Stimulated activated CD8-positive, alpha-beta memory T cell treated with anti-CD3 and anti-CD28 coated beads, Interleukin-12 subunit alpha, Interleukin-12 subunit beta, amount 100 ng/mL, for 24 hours (primary cell): ENCODE data around the gene NCBP2L.

Experiments
- DNase-seq: peaks from one replicate; pipeline ENCODE4 v3.0.0-alpha.2; 2020; ENCODE audit errors: extremely low read depth

NCBP2L gene

DNA sequence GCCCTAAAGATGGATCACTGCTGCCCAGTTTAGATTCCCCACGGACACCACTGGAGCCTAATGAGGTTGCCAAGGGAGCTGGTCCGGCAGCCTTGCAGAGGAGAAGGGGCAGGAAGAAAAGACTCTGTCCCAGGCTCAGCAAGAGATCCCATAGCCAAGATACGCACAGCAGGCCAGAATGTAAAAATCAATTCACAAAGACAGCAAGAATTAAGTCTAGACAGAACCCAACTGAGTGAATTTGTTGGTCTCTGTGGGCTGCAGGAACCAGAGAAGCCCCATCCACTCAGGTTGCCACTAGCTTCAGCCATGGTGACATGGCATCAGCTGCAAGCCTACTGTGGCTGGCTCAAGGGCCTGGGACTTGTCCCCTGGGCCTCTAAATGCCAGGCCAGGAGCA lies 24.8 kb upstream of the NCBP2L start:
- no peak for DNase-seq

DNA sequence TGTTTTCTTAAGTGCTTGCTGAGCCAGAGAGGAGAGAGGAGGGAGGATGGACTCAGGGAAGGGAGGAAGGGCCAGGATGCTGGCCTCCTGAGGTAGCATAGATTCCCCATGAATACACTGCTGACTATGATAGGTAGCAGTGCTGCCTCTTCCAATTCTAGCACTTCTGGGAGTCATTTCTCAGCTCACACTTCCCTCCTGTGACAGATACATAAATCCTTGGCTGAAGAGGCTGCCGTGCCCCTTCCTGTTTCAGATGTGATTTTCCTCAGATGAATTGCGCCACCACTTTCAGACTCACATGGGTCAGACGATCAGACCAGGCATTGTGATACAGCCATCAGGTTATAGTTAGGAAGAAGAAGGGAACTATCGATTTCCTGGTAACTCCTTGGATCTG lies 24.3 kb upstream of the NCBP2L start:
- no peak for DNase-seq

DNA sequence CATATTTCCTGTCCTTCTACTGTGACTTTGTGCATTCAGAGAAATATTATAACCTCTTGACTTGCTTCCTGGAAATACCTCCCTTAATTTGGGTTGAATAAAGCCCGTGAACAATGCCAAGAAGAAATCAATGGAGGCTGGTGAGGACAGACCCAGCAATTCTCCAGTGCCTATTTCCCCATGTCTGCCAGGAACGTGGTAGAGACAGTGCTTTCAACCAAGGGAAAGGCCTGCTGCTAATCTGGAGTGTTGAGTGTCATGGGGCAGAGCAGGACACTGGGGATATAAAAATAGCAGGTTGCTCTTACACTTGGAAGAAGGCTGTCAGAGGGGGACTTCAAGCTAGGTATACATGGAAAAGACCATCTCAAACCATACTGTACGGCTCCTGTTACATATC lies 21.8 kb upstream of the NCBP2L start:
- no peak for DNase-seq

DNA sequence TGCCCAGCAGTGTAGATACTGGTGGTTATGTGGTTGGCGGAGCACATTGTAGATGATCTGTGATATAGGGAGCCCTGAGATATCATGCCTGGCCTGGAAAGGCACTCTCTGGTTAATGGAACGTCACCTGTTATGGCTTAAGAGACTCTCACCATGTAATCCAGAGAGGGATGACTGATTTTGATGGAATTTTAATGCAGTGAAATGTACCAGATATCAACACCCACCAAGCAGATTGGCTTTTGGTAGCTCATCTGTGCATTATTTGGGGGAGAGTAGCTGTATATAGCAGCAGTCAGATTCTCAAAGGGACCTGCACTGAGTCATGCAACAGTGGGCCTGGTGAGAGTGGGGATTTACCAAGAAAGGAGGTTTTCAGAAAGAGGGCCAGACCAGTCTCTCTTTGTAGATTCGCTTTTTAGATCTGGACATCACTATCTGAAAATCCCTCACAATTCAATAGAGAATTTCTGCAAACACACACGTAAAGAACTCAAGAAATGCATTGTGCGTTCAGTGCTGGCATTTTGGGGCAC lies 19.2 kb upstream of the NCBP2L start:
- no peak for DNase-seq

DNA sequence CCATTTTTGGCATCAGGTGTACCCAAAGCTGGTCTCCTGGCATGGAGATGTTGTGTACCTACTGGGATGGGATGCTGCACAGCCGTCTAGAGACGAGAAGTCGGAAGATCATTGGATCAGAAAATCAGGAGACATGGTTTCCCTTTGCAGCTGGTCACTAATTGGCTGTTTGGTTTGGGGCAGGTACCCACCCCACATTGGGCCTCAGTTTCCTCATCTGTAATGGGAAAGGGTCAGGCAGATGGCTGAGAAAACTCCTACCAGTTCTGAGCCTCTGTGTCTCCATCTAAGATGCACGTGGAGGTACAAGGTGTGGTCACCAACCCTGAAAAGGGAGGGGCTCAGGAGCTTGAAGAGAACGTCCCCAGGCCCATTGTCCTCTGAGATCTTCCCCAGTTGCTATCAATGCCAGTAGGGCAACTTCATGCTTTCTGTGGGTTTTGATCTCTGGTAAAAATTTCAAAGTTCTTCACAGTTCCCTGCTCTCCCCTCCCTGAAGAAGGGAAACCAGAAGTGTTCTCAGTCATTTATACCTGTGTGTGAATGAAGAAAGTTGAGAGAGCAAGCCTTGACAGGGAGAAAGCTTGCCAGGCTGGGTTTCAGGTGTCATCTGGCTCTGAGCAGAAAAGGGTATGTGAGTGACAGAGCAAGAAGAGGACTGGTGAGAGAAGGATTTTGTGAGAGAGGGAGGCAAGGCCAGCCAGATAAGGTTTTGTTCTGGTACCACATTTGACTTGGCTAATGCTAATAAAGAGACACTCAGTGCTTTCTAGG lies 17.0 kb upstream of the NCBP2L start:
- DNase-seq, result no peak

DNA sequence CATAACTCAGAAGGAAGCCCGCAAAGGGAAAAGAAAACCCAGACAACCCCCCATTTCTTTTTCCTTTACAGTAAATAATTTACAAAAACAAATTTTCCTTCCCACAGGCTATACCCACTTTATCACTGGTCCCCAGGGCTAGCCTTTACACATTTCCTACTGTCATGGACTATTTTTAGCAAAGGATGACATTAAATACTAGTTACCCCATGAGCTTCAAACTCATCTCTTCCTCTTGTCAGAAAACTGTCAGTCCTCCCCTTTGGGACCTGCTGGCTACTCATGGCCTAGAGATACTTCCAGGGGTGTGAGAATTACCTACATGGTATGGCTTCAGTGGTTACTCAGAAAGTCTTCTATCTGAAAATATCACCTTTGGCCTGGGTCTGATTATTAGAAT lies 13.9 kb upstream of the NCBP2L start:
- no peak for DNase-seq

DNA sequence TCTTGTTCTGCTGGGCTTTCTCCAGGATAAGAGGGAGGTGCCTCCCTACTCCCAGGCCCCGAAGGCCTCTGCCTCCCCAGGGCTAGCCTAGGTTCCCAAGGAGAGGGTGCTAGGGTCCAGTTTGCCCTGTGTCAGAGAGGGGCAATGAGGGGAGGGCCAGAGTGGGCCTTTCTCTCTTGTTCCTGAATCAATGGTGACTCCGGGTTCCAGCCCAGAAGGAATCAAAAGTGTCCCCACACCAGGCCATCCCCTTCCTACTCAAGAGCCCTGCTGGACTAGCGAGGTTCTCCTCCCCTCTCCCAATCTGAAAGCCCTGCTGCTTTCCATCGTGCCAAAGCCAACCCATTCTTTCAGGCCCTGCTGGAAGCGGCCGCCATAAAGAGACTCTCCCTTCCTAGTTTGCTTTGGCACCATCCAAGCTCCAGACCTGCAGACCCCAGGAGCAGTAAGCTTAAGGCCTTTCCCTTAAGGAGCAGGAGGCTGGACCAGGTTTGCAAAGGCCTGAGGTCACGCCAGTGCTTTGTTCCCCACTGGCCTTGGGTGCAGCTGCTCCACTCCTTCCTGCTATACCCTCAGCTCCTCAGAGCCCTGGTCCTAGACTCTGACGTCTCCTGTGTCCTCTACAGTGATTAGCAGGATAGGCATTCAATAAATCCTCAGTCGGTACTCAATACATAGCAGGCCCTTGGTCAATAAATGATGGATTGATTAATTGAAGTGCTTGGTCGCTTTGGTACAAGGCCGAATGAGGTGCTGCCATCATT lies 12.5 kb upstream of the NCBP2L start:
- no peak for DNase-seq

DNA sequence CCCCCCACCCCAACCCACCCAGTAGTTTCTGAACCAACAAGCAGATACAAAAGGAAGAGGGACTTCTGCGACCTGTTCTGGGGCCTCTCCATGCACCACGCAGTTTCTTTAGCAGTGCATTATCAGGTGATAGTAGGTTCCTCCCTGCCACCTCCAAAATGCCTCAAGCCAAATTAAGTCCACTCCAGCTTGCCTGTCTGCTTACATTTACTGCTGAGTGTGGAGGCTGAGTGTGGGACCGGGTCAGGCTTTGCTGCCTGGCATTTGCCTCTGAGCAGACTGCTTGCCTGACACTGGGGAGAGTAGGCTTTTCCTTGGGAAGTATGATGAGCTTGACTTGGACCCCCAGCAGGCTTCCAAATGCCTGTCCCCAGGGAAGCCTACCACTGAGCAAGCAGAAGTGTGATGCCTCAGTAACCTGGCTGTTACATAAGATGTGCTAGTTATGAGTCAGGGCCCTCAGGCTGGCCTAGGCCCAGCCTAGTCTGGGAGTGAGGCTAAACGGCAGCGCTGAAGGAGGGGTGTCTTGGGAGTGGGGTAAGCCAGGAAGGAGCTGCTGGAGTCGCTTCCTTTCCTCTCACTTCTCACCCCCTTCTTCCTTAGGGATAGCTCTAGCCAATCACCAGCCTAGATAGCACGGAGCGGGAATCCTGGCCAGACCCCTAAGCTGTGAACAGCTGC lies 10.9 kb upstream of the NCBP2L start:
- no peak for DNase-seq

DNA sequence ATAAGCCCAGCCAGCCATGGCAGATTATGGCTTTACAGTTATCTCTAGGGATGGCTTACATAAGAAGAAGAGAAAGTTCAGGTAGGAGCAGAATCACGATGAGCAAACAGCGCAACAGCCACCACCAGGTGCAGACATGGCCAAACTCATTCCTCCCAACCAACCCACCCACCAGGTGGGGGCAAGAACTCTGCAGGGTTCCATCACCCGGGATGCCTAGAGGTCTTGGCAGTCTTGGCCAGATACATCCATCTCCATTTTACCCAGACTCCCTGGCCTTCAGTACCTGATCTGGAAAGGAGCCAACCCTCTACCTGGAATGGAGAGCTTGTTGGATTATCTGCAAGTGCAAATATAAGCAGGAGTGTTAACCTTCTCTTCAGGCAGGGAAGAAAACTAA lies 9.5 kb upstream of the NCBP2L start:
- no peak for DNase-seq

DNA sequence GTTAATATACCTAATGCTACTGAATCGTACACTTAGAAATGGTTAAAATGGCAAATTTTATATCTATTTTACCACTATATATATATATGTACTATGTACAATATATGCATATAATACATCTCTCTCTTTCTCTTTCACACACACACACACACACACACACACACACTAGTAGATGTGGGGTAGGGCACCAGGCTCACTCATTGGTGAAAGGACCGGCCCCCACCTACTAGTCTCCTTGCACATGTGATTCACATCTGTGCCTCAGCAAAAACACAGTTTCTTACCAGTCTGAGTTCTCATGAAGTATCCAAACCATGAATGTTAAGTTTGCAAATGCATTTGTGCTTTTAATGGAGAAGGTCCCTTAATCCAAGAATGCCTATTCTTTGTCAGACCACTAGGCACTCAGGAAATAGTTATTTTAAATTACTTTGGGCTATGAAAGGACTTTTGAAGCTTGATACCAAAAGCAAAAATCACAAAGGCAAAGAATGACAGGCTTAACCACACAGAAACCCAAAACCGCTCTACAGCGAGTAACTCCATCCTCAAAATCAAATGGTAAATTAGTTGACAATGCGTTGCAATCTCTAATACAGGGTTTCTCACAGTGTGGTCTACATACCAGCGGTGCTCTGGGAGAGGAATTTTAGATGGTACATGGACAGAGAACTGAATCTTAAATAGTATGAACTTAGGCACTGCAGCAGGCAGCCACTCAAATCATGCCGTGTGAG lies 7.8 kb upstream of the NCBP2L start:
- no peak for DNase-seq

DNA sequence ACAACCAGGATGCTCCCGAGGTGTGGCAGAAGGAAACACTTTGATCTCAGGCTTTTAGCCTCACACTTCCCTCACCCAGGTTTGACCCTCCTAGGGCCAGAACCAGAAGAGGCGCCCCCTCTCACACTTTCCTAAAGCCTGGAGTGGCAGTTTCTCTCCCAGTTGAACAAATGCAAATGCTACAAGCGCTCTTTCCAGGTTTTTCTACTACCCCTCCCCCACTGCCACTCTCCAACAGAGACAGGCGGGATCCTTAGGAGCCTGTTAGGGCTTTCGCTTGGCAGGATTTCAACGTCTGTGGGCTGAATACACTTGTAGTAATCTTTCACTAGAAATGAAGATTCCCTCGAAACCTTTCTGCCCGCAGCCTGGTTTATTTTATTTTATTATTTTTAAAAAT lies 4.3 kb upstream of the NCBP2L start:
- DNase-seq, result no peak

DNA sequence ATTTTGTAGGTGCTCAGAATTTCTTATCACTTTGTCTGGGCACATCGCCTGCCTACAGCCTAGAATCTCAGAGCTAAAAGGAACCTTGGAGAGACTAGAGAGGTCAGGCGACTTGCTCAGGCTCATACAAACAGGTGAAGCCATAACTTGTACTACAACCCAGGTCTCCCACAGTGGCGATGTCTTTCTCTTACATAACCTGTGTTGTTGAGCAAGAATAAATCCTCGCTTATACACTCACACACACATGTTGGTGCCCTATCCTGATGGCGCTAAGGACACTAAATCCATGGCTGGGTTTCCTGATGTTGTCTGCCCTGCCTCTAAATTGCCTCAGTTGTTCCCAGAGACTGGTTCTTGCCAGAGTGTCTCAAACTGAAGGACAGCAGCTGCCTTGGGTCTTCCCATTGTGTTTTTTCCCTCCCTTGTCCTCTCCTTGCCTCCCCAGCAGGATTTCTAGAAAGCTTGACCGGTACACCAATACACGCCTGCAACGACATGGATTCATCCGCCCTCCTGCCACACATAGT lies 3.6 kb upstream of the NCBP2L start:
- no peak for DNase-seq

DNA sequence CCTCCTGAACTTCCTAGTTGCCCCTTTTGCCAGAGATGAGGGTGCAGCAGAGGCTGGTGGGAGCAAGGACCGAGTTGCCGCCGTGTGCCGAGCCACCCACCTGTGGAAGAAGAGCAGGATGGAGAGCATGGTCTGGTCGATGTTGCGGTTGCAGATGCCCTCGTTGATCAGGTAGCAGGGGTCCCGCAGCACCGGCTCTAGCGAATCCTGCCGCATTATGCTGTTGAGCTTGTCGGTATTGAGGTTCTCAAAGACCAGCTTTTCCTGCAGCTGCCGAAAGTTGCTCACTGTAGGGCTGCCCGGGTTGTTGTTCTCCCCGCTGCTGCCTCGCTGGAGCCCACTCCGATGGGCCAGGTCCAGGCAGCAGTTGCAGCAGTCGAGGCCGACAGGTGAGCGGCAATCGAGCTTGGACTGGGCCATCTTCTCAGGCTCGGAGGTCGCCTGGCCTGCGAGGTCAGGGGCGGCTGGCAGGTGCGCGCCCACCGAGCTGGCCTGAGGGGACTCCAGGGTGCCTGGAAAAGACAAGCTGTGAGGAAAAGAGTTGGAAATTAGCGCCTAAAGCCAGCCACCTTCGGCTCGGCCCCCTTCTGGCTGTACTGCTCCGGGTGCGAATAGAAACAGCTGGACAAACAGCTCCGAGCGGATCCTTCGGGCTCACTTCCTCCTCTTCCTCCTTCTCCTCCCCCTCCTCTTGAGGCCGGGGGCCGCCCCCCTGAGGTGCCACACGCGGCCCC lies 2.4 kb upstream of the NCBP2L start:
- DNase-seq, result no peak

DNA sequence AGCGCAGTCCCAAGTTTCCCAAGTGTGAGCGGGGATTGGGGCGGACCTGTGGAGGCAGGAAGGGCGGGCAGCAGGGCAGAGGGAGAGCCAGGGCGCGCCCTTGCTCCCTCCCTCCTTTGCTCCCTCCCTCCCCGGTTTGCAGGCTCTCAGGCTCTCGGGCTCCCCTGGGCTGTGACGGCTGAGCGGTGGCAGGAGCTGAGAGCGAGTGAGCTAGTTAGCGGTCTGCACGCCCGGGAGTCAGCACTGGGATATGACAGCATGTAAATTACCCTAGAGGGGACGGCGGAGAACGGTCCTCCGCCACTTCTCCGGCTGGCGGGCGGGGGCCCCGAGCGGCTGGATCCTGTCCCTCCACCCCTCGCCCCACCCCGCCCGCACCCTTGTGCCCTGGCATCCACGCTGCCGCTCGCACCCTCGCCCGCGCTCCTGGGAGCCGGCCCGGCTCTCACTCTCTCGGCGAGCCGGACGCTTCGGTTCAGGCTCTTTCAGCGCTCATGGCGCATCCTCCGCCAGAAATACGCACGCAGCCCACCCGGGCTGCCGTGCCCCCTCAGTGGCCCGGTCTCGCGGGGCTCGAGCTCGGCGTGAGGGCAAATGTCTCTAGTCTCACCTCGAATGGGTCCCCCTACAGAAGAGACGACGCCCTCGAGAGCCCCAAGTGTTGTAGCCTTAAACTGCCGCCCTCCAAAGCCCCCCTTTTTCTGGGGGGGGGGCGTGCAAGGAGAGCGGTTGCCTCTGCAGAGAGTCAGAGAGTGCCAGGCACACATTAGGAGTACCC lies 1.6 kb upstream of the NCBP2L start, which contains the start of gene TSC22D3:
Gene TSC22D3, minus strand, starts transcription at position 54 of the 778 bp plus-strand sequence. CDS start 368 bp downstream, outside the sequence.
- no peak for DNase-seq

DNA sequence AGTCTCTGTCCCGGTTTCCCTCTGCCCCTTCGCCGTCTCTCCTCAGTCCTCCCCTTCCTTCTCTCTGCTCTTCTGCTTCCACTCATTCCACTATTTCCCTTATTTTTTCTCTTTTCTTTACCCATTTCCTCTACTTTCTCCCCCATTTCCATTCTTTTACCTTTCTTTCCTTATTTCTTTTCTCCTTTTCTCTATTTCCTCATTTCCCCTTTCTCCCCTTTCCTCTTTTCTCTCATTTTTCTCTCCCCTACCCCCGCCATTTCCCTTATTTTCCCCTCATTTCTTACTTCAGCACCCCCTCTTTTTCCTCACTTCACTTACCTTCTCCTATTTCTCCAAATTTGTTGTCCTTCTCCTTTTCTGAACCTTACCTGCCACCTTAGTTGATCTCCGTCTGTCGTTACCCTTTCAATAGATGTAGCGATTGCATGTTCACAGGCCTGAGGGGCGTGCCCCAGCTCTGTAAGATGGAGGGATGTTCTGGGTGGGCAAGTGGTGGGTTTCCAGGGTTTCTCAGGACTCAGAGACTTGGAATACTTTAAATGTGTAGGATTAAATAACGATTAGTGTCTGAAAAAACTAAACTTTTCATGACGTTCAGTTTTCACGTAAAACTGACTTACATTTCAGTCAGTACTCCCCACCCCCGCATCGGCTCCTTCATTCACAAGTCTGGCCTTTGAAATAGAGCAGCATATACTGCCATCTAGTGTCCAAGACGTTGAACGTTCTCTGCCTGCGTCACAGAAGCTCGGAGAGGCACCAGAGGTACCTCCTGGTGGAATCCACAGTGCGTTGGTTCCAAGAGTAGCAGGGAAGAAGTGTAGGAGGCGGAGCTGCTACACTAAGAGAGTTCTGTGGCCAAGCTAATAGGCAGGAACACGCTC lies 641 bp upstream of the NCBP2L start:
- DNase-seq, result peak; percentile 44

DNA sequence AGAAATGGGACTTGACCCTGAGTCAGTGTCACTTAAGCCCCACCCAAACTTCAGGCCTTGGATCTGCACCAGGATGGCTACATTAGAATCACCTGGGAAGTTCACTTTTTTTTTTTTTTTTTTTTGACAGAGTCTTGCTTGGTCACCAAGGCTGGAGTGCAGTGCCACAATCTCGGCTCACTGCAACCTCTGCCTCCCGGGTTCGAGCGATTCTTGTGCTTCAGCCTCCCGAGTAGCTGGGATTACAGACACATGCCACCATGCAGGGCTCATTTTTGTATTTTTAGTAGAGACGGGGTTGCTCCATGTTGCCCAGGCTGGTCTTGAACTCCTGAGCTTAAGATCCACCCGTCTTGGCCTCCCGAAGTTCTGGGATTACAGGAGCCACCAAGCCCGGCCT lies 3.0 kb downstream of the NCBP2L start:
- no peak for DNase-seq

DNA sequence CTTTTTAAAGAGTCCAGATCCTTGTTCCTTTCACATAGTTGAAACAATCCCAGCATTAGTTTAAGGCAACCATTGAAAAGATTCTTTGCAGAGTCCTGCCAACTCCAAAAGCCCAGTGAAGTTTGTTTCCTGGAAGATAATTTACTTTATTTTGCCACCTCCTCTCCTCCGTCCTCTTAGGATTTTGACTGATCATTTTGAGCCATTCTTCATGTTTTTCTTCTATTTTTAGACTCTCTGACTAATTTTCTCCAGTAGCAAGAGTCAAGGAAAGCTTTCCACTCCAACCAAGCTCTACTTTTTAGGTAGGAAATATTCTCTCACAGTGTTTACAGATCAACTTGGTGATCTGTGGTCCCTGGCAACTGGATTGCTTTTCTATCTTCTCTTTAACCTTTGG lies 10.3 kb downstream of the NCBP2L start:
- DNase-seq, result no peak

DNA sequence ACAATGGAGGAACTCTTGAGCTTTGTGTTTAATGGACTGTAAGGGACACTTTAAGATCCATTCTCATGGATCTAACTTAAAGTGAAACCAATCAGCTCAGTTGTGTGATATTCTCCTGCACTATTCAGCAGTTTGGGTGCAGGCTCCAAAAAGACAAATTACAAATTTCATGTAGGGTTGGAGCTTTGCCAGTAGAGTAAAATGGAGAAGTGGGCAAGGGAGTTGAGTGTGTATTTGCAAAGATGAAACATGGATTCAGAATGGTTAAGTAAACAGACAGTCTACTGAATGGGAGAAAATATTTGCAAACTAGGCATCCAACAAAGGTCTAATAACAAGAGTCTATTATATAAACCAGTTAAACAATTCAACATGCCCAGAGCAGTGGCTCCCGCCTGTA lies 26.9 kb downstream of the NCBP2L start:
- DNase-seq, result no peak

DNA sequence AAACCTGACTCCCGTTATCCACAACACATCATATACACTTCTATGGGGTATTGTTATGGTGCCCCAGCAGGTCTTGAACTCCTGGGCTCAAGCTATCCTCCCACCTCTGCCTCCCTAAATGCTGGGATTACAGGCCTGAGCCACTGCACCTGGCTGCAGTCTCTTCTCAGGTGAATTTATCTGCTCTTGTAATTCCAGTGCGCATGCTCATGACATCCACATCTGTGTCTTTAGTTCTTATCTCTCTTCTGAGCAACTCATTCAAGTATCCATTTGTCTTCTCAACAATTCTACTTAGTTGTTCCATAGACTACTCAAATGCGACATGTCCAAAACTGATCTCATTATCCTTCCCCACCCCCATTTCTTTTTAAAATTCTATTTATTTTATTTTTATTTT lies 27.6 kb downstream of the NCBP2L start:
- DNase-seq, result no peak
